Hematopoietic multipotent progenitor cell treated with erythropoietin and hydrocortisone succinate and interleukin-3 and kit ligand, for 15 days (in vitro differentiated cells): ENCODE measurements around the gene ZFPL1.

Experiments
- DNase-seq: peaks from one replicate; pipeline ENCODE4 v3.0.0-alpha.2; 2015; ENCODE audit warnings: low spot score

The ZFPL1 gene

GRCh38 chr11:65060913-65061408, 23.1 kb upstream of the ZFPL1 start:
- peak; percentile 38 for DNase-seq

GRCh38 chr11:65063532-65063931, 20.5 kb upstream of the ZFPL1 start:
- no peak for DNase-seq

- no peak for DNase-seq
These were observed 19.2 kb upstream of the ZFPL1 start for GRCh38 chr11:65064847-65065240.

- no peak for DNase-seq
These were observed 18.2 kb upstream of the ZFPL1 start for GRCh38 chr11:65065851-65066250.

GRCh38 chr11:65066315-65066714, 17.7 kb upstream of the ZFPL1 start:
- no peak for DNase-seq

GRCh38 chr11:65066805-65067291, 17.2 kb upstream of the ZFPL1 start:
- no peak for DNase-seq

GRCh38 chr11:65067446-65067845, 16.6 kb upstream of the ZFPL1 start:
- DNase-seq: no peak

GRCh38 chr11:65069217-65069616, 14.8 kb upstream of the ZFPL1 start:
- DNase-seq: no peak

- DNase-seq: no peak
These were observed 12.0 kb upstream of the ZFPL1 start for GRCh38 chr11:65071907-65072630.

GRCh38 chr11:65072631-65072966, 11.4 kb upstream of the ZFPL1 start:
- no peak for DNase-seq

GRCh38 chr11:65077451-65077850, 6.6 kb upstream of the ZFPL1 start:
- no peak for DNase-seq

GRCh38 chr11:65078151-65078550, 5.9 kb upstream of the ZFPL1 start:
- DNase-seq: peak; percentile 65

- no peak for DNase-seq
These were observed 5.2 kb upstream of the ZFPL1 start for GRCh38 chr11:65078786-65079342.

- no peak for DNase-seq
These were observed 738 bp upstream of the ZFPL1 start for GRCh38 chr11:65083134-65083833.

GRCh38 chr11:65084598-65085375, 765 bp downstream of the ZFPL1 start:
- DNase-seq: no peak

- no peak for DNase-seq
These were observed 1.4 kb downstream of the ZFPL1 start for GRCh38 chr11:65085446-65085845.

GRCh38 chr11:65086809-65087208, 2.8 kb downstream of the ZFPL1 start:
- DNase-seq: no peak

GRCh38 chr11:65087216-65087615, 3.2 kb downstream of the ZFPL1 start:
- no peak for DNase-seq

GRCh38 chr11:65087827-65088226, 3.8 kb downstream of the ZFPL1 start:
- no peak for DNase-seq

- DNase-seq: no peak
These were observed 5.6 kb downstream of the ZFPL1 start for GRCh38 chr11:65089621-65090020.

- no peak for DNase-seq
These were observed 6.6 kb downstream of the ZFPL1 start for GRCh38 chr11:65090628-65091027.

GRCh38 chr11:65095427-65095826, 11.4 kb downstream of the ZFPL1 start:
- no peak for DNase-seq
